ENCODE results near the gene USHBP1. TPM values are rescaled to one million over a fixed set of nuclear protein-coding genes. Genes with fewer than 3 reads are reported as not detected.

Gene USHBP1
- total and polyA plus RNA-seq, 2 of the 13 experiments (the other 11 are each of a cell fraction or from before 2014, with no cell fraction given) = 0.15 to 1.5 TPM

DNA sequence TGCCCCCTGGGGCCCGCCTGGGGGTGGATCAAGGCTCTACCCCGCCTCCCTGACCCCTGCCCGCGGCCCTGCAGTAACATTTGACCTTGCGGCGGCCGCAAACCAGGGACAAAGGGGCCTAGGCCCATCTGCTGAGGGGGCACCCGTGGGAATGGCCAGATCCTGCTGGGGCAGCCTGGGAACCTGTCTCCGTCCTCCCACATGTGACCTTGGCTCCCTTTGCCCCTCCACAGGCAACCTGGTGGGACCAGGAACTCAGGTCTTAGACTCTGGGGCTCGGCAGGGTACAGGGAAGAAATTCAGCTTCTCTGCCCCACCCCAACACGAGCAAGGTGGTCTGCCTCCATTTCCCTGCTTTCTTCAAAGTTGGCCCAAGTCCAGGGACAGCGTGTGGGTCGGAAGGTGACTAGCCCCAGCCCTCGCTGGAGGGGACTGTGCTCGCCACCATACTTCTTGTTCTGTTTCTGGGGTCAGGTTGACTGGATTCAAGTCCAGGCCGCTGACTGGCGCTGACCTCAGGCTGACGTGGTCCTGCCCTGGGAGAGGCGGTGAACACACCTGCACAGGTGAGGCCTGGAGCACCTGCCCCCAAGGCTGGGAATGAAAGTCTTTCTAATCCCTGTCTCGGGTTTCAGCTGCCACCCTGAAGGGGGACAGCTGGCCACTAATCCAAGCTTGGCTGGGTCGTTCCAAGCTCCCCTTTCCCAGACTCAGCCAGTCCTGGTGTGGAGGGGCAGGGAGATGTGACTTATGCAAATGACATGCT lies 16.4 kb downstream of the USHBP1 start (continued):
- TF ChIP-seq, protein P1, sequence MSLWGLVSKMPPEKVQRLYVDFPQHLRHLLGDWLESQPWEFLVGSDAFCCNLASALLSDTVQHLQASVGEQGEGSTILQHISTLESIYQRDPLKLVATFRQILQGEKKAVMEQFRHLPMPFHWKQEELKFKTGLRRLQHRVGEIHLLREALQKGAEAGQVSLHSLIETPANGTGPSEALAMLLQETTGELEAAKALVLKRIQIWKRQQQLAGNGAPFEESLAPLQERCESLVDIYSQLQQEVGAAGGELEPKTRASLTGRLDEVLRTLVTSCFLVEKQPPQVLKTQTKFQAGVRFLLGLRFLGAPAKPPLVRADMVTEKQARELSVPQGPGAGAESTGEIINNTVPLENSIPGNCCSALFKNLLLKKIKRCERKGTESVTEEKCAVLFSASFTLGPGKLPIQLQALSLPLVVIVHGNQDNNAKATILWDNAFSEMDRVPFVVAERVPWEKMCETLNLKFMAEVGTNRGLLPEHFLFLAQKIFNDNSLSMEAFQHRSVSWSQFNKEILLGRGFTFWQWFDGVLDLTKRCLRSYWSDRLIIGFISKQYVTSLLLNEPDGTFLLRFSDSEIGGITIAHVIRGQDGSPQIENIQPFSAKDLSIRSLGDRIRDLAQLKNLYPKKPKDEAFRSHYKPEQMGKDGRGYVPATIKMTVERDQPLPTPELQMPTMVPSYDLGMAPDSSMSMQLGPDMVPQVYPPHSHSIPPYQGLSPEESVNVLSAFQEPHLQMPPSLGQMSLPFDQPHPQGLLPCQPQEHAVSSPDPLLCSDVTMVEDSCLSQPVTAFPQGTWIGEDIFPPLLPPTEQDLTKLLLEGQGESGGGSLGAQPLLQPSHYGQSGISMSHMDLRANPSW (CRISPR knock-in tag; IDR thresholded peaks at IDR 0.05; ENCODE audit: borderline replicate concordance) = no peak
- TF ChIP-seq, protein P2, sequence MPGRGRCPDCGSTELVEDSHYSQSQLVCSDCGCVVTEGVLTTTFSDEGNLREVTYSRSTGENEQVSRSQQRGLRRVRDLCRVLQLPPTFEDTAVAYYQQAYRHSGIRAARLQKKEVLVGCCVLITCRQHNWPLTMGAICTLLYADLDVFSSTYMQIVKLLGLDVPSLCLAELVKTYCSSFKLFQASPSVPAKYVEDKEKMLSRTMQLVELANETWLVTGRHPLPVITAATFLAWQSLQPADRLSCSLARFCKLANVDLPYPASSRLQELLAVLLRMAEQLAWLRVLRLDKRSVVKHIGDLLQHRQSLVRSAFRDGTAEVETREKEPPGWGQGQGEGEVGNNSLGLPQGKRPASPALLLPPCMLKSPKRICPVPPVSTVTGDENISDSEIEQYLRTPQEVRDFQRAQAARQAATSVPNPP (CRISPR knock-in tag; IDR thresholded peaks at IDR 0.05) = 0 out of 2 replicates have a peak, but pooled peaks have one; percentile 35
- TF ChIP-seq POLR2G (IDR thresholded peaks at IDR 0.05; ENCODE audit: low read depth, low read length) (peak; percentile 69), ZNF33A (CRISPR knock-in tag; IDR thresholded peaks at IDR 0.05; ENCODE audit: borderline replicate concordance) (no peak), ZNF12 (CRISPR knock-in tag; IDR thresholded peaks at IDR 0.05) (no peak), ZNF792 (CRISPR knock-in tag; IDR thresholded peaks at IDR 0.05) (0 out of 2 replicates have a peak, but pooled peaks have one; percentile 19), ZFP1 (CRISPR knock-in tag; IDR thresholded peaks at IDR 0.05) (peak; percentile 32; the same call in 1 of the 2 replicates), RORA (CRISPR knock-in tag; IDR thresholded peaks at IDR 0.05) (no peak), RFX3 (CRISPR knock-in tag; IDR thresholded peaks at IDR 0.05) (0 out of 2 replicates have a peak, but pooled peaks have one; percentile 15), NCOR1 (IDR thresholded peaks at IDR 0.05; ENCODE audit: borderline replicate concordance, low read length) (peak; percentile 99), ZNF343 (CRISPR knock-in tag; IDR thresholded peaks at IDR 0.05) (peak; percentile 84; the same call in 1 of the 2 replicates), ZNF766 (CRISPR knock-in tag; IDR thresholded peaks at IDR 0.05; ENCODE audit: borderline replicate concordance) (no peak), NR3C1 (CRISPR knock-in tag; IDR thresholded peaks at IDR 0.05) (no peak), NFYB (CRISPR knock-in tag; IDR thresholded peaks at IDR 0.05) (no peak), TEAD2 (CRISPR knock-in tag; IDR thresholded peaks at IDR 0.05) (no peak), CENPT (CRISPR knock-in tag; IDR thresholded peaks at IDR 0.05; ENCODE audit: low read depth) (no peak), TBL1XR1 (IDR thresholded peaks at IDR 0.05; ENCODE audit: borderline replicate concordance, low read length, partially characterized antibody) (peak; percentile 94), GATAD2A (CRISPR knock-in tag; IDR thresholded peaks at IDR 0.05) (peak; percentile 95)
- TF ChIP-seq, protein P3, sequence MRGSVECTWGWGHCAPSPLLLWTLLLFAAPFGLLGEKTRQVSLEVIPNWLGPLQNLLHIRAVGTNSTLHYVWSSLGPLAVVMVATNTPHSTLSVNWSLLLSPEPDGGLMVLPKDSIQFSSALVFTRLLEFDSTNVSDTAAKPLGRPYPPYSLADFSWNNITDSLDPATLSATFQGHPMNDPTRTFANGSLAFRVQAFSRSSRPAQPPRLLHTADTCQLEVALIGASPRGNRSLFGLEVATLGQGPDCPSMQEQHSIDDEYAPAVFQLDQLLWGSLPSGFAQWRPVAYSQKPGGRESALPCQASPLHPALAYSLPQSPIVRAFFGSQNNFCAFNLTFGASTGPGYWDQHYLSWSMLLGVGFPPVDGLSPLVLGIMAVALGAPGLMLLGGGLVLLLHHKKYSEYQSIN (CRISPR knock-in tag; IDR thresholded peaks at IDR 0.05; ENCODE audit: borderline replicate concordance) = no peak
- TF ChIP-seq, protein P4, sequence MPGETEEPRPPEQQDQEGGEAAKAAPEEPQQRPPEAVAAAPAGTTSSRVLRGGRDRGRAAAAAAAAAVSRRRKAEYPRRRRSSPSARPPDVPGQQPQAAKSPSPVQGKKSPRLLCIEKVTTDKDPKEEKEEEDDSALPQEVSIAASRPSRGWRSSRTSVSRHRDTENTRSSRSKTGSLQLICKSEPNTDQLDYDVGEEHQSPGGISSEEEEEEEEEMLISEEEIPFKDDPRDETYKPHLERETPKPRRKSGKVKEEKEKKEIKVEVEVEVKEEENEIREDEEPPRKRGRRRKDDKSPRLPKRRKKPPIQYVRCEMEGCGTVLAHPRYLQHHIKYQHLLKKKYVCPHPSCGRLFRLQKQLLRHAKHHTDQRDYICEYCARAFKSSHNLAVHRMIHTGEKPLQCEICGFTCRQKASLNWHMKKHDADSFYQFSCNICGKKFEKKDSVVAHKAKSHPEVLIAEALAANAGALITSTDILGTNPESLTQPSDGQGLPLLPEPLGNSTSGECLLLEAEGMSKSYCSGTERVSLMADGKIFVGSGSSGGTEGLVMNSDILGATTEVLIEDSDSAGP (CRISPR knock-in tag; IDR thresholded peaks at IDR 0.05; ENCODE audit: borderline replicate concordance) = peak; percentile 88
- TF ChIP-seq, protein P5, sequence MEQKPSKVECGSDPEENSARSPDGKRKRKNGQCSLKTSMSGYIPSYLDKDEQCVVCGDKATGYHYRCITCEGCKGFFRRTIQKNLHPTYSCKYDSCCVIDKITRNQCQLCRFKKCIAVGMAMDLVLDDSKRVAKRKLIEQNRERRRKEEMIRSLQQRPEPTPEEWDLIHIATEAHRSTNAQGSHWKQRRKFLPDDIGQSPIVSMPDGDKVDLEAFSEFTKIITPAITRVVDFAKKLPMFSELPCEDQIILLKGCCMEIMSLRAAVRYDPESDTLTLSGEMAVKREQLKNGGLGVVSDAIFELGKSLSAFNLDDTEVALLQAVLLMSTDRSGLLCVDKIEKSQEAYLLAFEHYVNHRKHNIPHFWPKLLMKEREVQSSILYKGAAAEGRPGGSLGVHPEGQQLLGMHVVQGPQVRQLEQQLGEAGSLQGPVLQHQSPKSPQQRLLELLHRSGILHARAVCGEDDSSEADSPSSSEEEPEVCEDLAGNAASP (CRISPR knock-in tag; IDR thresholded peaks at IDR 0.05; ENCODE audit: borderline replicate concordance) = peak; percentile 98

Measured in HepG2 (cell line).